Left ventricle myocardium inferior (tissue), 1 donor: ENCODE results near the gene SUV39H2. TPM values are rescaled to one million over a fixed set of nuclear protein-coding genes. Genes with fewer than 3 reads are reported as not detected.
"Not testable (repeated sequence)": the region's sequence is repeated elsewhere in the genome, so short reads cannot be mapped to it uniquely, and the experiment has no call there.

Experiments used
- DNase-seq: peaks from one replicate; pipeline ENCODE4 v3.0.0-alpha.2; 2020
- H3K27ac ChIP-seq: fragments of 200-600 bp; replicated peaks from 2 replicates; pipeline ENCODE4 v1.8.0; 2021
- H3K27me3 ChIP-seq: fragments of 200-600 bp; 2 replicates; pipeline ENCODE4 v1.8.0; 2021; ENCODE audit warnings: low read depth
- H3K36me3 ChIP-seq: fragments of 200-600 bp; 2 replicates; pipeline ENCODE4 v1.8.0; 2021
- H3K4me1 ChIP-seq: fragments of 200-600 bp; 2 replicates; pipeline ENCODE4 v1.8.0; 2021
- H3K4me3 ChIP-seq: fragments of 200-600 bp; 2 replicates; pipeline ENCODE4 v1.8.0; 2021; ENCODE audit warnings: mild to moderate bottlenecking, moderate library complexity
- H3K9me3 ChIP-seq: fragments of 200-600 bp; replicated peaks from 2 replicates; pipeline ENCODE4 v1.8.0; 2021
- intact Hi-C: fragments of 100-400 bp; cut with micrococcal nuclease; formaldehyde crosslinking; loops from one replicate; pipeline ENCODE4 v1.11.0; 2022
- total RNA-seq: library from RNA; stranded (reverse); fragmentation: NEBNext Ultra II Directional; extraction: Animal tissue kit (Norgen Biotek cat#: 25700); gene quantifications from one replicate; pipeline ENCODE4 v1.2.1, GENCODE V29; 2021
- TF ChIP-seq, protein P1 (sequence below): fragments of 200-600 bp; IDR thresholded peaks from 2 replicates; pipeline ENCODE4 v1.8.0; 2021; ENCODE audit warnings: antibody characterized with exemption, mild to moderate bottlenecking, borderline replicate concordance
- donor health status: DM: no; HTN: yes; CAD: no; lungs with severe emphysema.

The SUV39H2 gene
- total RNA-seq, 1 donor from 2014 or later = 4.8 TPM

DNA sequence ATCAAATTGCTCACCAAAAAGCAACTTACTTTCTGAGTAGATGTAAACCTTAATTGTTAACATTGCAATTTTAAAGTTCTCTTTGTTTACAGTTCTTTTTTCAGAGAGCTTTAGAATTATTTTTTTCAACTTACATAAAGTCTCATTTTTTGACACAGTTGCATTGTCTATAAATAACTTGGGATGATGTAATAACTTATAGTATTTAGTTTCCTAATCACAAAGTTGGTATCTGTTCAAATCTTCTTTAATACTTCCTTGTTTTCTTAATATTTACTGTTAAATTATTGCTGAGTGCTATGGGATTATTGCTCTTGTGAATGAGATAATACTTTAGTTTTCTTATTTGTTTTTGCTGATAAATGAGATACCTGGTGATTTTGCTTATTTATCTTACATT, 18.9 kb upstream of the SUV39H2 start:
- no peak for DNase-seq
- Histone ChIP-seq H3K4me1 (no peaks in the 10 kb centered on the region), H3K9me3 (no peaks in the 10 kb centered on the region), H3K27me3 (no peaks in the 10 kb centered on the region), H3K36me3 (peaks cover 36% of the 10 kb centered on the region), H3K27ac (no peak overlapping the region), H3K4me3 (no peak overlapping the region)
- intact Hi-C loops = no loop called here
- TF ChIP-seq, protein P1, sequence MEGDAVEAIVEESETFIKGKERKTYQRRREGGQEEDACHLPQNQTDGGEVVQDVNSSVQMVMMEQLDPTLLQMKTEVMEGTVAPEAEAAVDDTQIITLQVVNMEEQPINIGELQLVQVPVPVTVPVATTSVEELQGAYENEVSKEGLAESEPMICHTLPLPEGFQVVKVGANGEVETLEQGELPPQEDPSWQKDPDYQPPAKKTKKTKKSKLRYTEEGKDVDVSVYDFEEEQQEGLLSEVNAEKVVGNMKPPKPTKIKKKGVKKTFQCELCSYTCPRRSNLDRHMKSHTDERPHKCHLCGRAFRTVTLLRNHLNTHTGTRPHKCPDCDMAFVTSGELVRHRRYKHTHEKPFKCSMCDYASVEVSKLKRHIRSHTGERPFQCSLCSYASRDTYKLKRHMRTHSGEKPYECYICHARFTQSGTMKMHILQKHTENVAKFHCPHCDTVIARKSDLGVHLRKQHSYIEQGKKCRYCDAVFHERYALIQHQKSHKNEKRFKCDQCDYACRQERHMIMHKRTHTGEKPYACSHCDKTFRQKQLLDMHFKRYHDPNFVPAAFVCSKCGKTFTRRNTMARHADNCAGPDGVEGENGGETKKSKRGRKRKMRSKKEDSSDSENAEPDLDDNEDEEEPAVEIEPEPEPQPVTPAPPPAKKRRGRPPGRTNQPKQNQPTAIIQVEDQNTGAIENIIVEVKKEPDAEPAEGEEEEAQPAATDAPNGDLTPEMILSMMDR = no peak

DNA sequence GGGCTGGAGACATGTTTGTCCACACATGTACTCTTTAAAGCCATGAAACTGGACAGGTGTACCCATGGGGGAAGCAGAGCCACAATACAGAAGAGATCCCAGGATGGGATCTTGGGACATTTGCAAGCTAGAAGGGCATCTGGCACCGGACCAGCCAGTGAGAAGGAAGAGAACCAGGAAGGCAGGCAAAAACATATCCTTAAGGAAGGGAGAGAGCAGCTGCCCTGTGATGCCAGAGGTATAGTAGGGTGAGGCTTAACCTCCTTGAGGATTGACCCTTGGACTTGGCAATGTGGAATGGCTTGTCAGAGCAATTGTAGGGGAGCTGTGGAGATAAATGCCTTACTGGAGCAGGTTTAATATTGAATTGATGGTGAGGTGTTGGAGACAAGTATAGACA, 17.9 kb upstream of the SUV39H2 start:
- Histone ChIP-seq H3K9me3 (no peaks in the 10 kb centered on the region), H3K4me1 (no peaks in the 10 kb centered on the region), H3K27me3 (no peaks in the 10 kb centered on the region), H3K4me3 (no peak overlapping the region), H3K36me3 (peaks cover 40% of the 10 kb centered on the region), H3K27ac (no peak overlapping the region)
- DNase-seq = no peak
- intact Hi-C loops = no loop called here
- TF ChIP-seq, protein P1 = no peak

DNA sequence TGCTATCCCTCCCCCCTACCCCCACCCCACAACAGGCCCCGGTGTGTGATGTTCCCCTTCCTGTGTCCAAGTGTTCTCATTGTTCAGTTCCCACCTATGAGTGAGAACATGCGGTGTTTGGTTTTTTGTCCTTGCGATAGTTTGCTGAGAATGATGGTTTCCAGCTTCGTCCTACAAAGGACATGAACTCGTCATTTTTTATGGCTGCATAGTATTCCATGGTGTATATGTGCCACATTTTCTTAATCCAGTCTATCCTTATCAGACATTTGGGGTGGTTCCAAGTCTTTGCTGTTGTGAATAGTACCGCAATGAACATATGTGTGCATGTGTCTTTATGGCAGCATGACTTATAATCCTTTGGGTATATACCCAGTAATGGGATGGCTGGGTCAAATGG, 14.2 kb upstream of the SUV39H2 start:
- H3K27me3 ChIP-seq, H3K4me3 ChIP-seq, H3K27ac ChIP-seq, DNase-seq, intact Hi-C loops, H3K9me3 ChIP-seq, H3K4me1 ChIP-seq: not testable (repeated sequence)
- H3K36me3 ChIP-seq = peaks cover 53% of the 10 kb centered on the region

DNA sequence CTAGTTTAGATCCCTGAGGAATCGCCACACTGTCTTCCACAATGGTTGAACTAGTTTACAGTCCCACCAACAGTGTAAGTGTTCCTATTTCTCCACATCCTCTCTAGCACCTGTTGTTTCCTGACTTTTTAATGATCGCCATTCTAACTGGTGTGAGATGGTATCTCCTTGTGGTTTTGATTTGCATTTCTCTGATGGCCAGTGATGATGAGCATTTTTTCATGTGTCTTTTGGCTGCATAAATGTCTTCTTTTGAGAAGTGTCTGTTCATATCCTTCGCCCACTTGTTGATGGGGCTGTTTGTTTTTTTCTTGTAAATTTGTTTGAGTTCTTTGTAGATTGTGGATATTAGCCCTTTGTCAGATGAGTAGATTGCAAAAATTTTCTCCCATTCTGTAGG, 13.8 kb upstream of the SUV39H2 start:
- H3K9me3 ChIP-seq, H3K4me3 ChIP-seq, intact Hi-C loops, H3K27ac ChIP-seq, H3K27me3 ChIP-seq, H3K4me1 ChIP-seq, DNase-seq: not testable (repeated sequence)
- H3K36me3 ChIP-seq = peaks cover 57% of the 10 kb centered on the region

DNA sequence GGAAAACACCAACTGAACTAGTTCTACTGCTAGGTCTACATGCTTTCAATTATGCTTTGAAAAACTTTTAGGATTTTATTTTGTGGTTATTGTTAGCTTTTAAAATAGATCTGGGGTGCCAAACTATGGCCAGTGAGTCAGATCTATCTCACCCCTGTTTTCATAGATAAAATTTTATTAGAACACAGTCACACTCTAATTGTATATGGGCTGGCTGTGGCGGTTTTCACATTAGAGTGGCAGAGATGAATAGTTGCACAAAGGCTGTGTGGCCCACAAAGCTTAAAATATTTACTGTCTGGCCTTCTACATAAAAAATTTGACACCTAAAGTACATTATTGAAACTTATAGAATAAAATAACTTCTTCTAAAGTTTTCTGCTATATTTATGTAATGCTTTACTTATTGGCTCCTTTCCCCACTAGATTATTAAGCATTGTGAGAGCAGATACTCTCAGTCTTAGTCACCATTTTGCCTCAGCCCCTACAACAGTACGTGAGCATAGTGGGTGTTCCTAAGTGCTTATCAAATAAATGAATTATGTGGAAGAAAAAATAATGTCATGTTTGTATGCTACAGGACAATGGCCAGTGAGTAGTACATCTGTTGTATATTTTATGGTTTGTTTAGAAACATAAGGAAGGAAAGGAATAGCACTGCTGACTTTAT, 5.4 kb upstream of the SUV39H2 start:
- intact Hi-C loops = no loop called here

DNA sequence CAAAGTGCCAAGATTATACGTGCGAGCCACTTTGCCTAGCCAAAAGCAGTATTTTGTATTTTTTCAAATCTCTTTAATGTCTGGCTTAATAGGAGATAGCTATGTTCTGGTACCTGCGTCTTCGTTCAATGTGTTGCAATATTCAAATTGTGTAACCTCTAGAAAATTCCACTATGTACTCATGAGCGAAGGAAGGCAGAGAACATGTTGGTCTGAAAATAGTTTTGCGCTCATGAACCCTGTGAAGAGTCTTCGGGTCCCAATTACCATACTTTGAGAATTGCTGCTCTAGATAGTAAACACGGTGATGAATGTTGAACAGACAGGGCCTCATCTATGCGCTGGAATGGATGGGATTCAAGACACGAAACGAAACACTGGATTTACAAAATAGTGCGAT, 2.7 kb upstream of the SUV39H2 start:
- peak overlapping the region; percentile 98 for H3K27ac ChIP-seq
- intact Hi-C loops = no loop called here
- H3K4me3 ChIP-seq = no peak overlapping the region
- H3K9me3 ChIP-seq = no peaks in the 10 kb centered on the region
- TF ChIP-seq, protein P1 = no peak
- no peak for DNase-seq
- peaks cover 50% of the 10 kb centered on the region for H3K4me1 ChIP-seq
- H3K36me3 ChIP-seq = peaks cover 5% of the 10 kb centered on the region
- H3K27me3 ChIP-seq = no peaks in the 10 kb centered on the region

More for the DNA sequence above, 5.4 kb upstream of the SUV39H2 start:
- no peak overlapping the region for H3K27ac ChIP-seq
- DNase-seq = no peak
- TF ChIP-seq, protein P1 = no peak
- peaks cover 29% of the 10 kb centered on the region for H3K4me1 ChIP-seq
- peaks cover 26% of the 10 kb centered on the region for H3K36me3 ChIP-seq
- no peaks in the 10 kb centered on the region for H3K9me3 ChIP-seq
- no peaks in the 10 kb centered on the region for H3K27me3 ChIP-seq
- H3K4me3 ChIP-seq = no peak overlapping the region
